HL-60 (cell line): Measurements from ENCODE around the gene GPATCH4.

ENCODE experiments used
- DNase-seq, 2 experiments: peaks; one replicate each; pipeline ENCODE4 v3.0.0-alpha.2; 2010 to 2020; ENCODE audit warnings: low read depth in 1 of 2, low spot score in 1 of 2
- H3K27ac ChIP-seq: fragments of 250-450 bp; sonication (Bioruptor Pico); replicated peaks from 2 replicates; pipeline ENCODE4 v1.5.1; 2020; ENCODE audit warnings: mild to moderate bottlenecking, moderate library complexity
- H3K27me3 ChIP-seq: fragments of 250-450 bp; sonication (Bioruptor Pico); 2 replicates; pipeline ENCODE4 v1.5.1; 2021; ENCODE audit warnings: mild to moderate bottlenecking, moderate library complexity; ENCODE audit not compliant: insufficient read depth, poor library complexity, severe bottlenecking
- H3K4me3 ChIP-seq: replicated peaks from 2 replicates; pipeline ENCODE4 v1.5.1; 2011; ENCODE audit warnings: mild to moderate bottlenecking, control low read depth, low read length; ENCODE audit not compliant: insufficient read depth
- GABPA ChIP-seq: IDR thresholded peaks from 2 replicates; pipeline ENCODE4 v1.6.1; 2012; ENCODE audit warnings: low read depth
- POLR2AphosphoS5 ChIP-seq: IDR thresholded peaks from 2 replicates; pipeline ENCODE4 v1.6.1; 2012; ENCODE audit warnings: low read depth
- SPI1 ChIP-seq: IDR thresholded peaks from 2 replicates; pipeline ENCODE4 v1.6.1; 2012; ENCODE audit warnings: low read depth, mild to moderate bottlenecking, borderline replicate concordance
- TF ChIP-seq, protein P1 (sequence below): IDR thresholded peaks from 2 replicates; pipeline ENCODE4 v1.6.1; 2012; ENCODE audit warnings: low read depth; ENCODE audit not compliant: insufficient replicate concordance
- TF ChIP-seq, protein P2 (sequence below): IDR thresholded peaks from one replicate; pipeline ENCODE4 v1.5.1; 2011; ENCODE audit warnings: low read length, control low read depth, inconsistent platforms; ENCODE audit not compliant: insufficient read depth

GPATCH4 gene

DNA sequence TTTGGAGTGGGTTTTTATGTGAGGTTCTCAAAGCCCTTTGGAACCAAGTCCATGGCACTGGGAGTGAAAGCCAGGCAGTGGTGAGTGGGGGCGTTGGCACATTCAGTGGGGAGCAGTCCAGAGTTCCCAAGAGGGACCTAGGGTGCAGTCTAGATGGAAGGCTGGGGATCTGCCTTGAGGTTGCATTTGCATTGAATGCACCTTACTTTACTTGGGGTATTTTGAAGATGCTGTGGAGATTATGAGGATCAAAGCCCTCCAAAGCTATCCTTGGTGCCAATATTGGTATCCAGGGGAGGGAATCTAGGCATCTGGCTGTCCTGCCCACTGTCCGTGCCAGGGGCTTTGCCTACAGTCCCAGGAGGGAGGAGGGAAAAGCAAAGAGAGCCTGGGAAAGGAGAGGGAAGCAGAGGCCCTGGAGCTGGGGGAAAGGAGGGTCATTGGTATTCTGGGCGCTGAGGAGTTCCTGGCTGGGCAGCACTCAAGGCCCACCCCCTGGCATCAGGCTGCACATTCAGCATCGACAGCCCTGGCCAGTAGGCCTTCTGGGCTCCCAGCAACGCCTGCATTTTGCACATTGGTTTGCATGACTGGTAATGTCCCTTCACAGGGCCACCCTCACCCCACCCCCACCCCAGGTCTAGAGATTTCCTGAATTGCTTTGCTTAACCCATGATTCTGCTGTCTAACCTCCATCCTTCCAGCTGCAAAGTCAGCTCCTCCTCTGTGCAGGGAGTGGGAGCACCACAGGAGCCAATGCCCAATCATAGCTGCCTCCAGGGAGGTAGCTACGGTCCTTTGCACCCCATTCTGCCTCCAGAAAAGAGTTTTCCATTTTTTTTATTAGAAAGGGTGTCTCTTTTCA, 39.8 kb upstream of the GPATCH4 start:
- Histone ChIP-seq H3K4me3 (no peak overlapping the region), H3K27me3 (peaks cover 43% of the 10 kb centered on the region), H3K27ac (no peak overlapping the region)
- no peak for DNase-seq
- no peak for TF ChIP-seq GABPA
- no peak for TF ChIP-seq POLR2AphosphoS5
- no peak for TF ChIP-seq SPI1
- TF ChIP-seq, protein P1, sequence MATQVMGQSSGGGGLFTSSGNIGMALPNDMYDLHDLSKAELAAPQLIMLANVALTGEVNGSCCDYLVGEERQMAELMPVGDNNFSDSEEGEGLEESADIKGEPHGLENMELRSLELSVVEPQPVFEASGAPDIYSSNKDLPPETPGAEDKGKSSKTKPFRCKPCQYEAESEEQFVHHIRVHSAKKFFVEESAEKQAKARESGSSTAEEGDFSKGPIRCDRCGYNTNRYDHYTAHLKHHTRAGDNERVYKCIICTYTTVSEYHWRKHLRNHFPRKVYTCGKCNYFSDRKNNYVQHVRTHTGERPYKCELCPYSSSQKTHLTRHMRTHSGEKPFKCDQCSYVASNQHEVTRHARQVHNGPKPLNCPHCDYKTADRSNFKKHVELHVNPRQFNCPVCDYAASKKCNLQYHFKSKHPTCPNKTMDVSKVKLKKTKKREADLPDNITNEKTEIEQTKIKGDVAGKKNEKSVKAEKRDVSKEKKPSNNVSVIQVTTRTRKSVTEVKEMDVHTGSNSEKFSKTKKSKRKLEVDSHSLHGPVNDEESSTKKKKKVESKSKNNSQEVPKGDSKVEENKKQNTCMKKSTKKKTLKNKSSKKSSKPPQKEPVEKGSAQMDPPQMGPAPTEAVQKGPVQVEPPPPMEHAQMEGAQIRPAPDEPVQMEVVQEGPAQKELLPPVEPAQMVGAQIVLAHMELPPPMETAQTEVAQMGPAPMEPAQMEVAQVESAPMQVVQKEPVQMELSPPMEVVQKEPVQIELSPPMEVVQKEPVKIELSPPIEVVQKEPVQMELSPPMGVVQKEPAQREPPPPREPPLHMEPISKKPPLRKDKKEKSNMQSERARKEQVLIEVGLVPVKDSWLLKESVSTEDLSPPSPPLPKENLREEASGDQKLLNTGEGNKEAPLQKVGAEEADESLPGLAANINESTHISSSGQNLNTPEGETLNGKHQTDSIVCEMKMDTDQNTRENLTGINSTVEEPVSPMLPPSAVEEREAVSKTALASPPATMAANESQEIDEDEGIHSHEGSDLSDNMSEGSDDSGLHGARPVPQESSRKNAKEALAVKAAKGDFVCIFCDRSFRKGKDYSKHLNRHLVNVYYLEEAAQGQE = no peak
- TF ChIP-seq, protein P2, sequence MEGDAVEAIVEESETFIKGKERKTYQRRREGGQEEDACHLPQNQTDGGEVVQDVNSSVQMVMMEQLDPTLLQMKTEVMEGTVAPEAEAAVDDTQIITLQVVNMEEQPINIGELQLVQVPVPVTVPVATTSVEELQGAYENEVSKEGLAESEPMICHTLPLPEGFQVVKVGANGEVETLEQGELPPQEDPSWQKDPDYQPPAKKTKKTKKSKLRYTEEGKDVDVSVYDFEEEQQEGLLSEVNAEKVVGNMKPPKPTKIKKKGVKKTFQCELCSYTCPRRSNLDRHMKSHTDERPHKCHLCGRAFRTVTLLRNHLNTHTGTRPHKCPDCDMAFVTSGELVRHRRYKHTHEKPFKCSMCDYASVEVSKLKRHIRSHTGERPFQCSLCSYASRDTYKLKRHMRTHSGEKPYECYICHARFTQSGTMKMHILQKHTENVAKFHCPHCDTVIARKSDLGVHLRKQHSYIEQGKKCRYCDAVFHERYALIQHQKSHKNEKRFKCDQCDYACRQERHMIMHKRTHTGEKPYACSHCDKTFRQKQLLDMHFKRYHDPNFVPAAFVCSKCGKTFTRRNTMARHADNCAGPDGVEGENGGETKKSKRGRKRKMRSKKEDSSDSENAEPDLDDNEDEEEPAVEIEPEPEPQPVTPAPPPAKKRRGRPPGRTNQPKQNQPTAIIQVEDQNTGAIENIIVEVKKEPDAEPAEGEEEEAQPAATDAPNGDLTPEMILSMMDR = no peak

DNA sequence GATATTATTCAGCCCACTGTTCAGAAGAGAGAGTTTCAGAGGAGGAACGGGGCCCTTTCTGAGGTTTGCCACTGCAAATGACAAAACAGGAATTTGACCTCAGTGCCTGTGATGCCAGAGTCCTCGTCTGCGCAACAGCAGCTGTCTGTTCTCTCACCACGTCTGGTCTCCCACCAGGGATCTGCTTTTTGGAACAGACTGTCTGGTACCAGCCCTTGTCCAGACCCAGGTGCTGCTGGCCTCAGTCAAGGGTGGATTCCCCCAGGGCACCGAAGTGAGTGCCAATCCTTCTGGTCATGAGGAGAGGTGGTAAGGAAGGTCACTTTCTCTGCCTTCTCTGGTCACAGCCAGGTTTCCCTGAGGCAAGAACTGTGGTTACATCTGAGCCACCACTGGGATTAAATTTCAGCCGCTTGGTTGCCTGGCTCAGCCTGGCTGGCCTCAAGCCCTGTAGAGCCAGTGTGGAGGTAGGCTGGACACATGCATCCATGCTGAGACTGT, 38.4 kb upstream of the GPATCH4 start:
- peaks cover 43% of the 10 kb centered on the region for H3K27me3 ChIP-seq
- TF ChIP-seq, protein P1 = no peak
- TF ChIP-seq POLR2AphosphoS5 = no peak
- TF ChIP-seq, protein P2 = no peak
- TF ChIP-seq SPI1 = no peak
- no peak for TF ChIP-seq GABPA
- H3K4me3 ChIP-seq = no peak overlapping the region
- DNase-seq = peak in 1 of 2 experiments; percentile 37
- no peak overlapping the region for H3K27ac ChIP-seq

DNA sequence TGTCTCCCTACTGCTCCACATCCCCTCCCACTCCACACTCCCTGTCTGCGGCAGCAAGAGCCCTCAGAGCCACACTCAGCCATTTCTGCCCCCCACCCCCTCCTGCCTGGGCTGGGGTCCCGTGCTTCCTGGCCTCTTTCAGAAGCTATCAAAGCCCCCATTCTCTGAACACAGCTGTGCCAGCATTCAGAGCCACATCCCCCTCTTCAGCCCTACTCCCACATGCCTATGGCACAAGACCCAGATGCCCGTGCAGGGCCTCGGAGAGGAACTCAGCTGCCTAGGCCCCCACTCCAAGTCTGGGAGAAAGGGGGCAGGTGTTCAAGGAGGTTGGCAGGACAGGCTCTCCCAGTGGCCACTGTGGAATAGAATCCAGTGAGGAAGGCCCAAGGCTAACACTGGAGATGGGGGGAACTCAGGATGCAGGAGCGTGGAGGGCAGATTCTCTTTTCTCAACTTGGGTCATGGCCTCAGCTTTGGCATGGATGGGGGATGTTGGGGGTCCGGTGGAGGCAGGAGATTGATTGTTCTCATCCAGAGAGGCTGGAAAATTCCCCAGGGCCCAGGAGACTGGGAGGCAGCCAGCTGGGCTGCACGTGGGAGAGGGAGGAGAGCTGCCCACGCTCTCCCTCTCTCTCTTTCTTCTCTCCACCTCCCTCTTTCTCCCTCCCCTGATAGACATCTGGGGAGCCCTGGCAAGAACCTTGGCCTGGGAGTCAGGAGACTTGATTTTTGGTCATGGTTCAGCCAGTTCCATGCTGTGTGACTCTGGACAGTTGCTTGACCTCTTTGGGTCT, 37.1 kb upstream of the GPATCH4 start:
- no peak overlapping the region for H3K27ac ChIP-seq
- TF ChIP-seq GABPA = no peak
- TF ChIP-seq, protein P1 = no peak
- TF ChIP-seq SPI1 = no peak
- TF ChIP-seq, protein P2 = no peak
- TF ChIP-seq POLR2AphosphoS5 = no peak
- no peak overlapping the region for H3K4me3 ChIP-seq
- H3K27me3 ChIP-seq = peaks cover 46% of the 10 kb centered on the region
- DNase-seq = no peak
